ENCODE data around the gene SGCA.

The SGCA gene

DNA sequence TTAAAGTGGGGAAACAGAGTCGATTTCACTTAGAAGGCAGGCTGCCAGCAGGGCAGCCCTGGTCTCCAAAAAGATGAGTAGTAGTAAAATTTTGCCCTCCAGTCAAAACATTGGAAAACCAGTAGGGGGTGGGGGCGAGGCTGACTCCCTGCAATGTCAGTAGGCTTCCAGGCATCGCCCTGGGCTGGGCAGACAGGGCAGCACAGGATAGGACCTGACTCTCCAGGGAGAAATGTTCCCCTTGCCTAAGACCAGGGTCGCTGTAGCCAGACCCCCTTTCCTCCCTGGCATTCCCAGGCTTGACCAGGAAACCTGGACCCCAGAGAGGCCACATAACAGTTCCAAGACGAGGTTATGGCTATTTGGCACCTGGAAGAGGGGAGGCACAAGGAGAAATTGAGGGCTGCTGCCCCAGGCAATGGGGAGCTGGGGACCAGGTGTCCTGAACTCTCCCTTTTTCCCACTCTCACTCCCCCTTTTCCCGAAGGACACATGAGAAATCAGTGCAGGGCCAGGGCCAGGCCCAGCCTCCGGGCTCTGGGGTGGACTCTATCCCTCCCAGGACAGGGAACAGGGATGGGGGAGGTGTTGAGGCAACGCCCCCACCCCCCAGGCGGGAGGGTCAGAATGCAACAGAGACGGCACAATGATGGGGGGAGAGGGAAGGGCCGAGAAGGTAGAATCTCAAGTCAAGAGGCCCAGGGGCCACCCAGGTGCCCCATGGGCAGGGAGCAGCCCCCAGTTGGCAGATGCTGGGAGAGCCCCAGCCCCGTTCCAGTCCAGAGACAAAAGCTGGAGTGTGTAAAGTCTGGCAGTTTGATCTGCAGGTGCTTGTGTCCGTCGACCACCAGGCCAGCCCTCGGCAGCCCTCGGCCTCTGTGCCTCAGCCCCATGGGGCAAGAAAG lies 31.3 kb upstream of the SGCA start:
- no peak for DNase-seq (ENCODE audit: low read depth)

DNA sequence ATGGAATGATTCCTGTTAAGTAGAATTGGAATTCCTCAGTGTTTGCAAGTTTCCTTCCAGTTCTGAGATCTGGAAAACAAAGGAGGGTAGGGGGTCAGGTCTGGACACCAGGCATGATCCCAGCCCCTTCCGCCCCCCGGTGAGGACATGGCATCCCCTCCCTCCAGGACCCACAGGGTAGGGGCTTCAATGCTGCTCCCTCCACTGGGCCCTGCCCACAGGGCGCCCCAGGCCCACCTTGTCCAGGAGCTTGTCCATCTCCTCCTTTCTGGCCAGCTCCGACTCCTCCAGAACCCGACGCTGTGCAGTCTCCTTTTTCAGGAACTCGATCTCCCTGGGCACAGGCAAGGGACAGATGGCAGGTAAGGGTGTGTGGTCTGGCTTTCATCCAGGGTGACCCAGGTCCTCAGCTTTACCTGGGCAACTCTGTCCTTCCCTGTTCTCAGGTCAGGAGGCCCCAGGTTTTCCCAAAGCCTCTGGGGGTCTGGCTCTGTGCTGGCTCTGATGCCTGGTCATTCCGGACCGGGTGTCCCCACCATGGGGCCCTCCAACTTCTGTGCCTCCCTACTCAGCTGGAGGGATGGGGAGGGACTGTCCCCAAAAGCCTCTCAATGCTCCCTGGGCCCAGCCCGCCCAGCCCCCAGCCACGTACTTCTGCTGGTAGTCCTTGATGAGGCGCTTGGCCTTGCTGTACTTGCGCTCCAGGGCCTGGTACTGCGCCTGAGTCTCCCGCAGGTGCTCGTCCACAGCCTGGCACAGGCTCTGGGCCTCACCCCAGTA lies 30.3 kb upstream of the SGCA start:
- DNase-seq (ENCODE audit: low read depth), result no peak

DNA sequence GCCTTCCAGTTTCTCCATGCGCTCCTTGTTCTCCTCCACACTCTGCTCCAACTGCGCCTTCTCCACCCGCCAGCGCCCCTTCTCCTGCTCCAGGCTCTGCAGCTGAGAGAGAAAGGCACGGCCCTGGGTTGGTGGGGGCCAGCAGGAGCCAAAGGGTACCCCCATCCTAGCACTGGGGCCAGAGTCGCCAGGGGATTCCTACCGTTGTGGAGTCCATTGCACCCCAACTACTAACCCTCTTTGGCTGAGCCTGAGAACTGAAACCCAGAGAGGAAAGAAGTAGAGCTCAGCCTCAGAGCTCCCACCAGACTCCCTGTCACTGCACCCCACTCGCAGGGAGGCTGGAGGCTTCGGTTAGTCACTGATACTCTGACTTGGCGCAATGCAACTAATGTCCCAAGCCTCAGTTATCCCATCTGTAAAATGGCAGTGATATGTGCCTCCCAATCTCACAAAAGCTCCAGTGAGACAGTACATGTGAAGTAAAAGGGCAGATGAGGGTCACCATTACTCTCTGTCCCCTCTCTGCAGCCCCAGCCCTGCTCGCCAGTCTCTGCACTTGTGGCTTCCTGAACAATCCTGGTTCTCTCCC lies 29.6 kb upstream of the SGCA start:
- DNase-seq (ENCODE audit: low read depth), result no peak

DNA sequence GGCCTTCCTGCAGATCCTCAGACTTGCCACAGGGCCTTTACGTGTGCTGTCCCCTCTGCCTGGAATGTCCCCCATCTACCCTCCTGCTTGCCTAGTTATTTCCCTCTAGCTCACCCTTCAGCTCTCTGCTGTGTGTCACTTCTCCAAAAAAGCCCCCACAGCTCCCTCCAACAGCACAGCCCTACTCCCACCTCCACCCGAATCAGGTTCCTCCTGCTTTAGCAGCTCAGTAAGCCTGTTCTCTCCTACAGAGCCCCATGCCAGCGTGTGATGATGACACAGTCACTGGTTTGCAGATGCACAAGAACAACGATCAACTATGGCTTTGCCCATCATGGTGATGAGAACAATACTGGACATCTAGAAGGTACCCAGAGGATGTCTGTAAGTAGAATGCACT lies 28.8 kb upstream of the SGCA start:
- DNase-seq (ENCODE audit: low read depth), result no peak

DNA sequence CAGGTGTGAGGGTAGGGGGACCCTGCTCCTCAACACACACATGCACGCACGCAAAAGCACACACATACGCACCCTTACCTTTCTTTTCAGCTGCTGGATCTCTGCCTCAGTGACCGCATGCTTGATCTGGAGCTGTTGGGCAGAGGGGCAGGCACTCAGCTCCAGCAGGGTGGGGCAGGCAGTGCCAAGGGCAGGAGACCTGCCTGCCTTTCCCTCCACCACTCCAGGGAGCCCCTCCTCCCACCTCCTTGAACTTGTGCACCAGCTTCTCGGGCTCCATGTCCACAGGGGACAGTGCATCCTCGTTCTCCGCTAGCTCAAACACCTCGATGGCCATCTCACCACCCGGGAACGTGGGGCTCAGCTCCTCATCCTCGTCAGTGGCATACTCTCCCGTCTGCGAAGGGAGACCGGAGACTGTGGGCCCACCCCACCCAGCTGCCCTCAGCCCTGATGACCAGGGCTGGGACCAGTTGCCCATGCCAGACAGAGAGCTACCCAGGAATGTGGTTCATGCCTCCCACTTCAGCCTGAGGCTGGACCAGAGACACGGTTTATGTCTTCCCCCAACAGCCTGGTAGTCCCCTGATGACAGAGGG lies 26.5 kb upstream of the SGCA start:
- no peak for DNase-seq (ENCODE audit: low read depth)

DNA sequence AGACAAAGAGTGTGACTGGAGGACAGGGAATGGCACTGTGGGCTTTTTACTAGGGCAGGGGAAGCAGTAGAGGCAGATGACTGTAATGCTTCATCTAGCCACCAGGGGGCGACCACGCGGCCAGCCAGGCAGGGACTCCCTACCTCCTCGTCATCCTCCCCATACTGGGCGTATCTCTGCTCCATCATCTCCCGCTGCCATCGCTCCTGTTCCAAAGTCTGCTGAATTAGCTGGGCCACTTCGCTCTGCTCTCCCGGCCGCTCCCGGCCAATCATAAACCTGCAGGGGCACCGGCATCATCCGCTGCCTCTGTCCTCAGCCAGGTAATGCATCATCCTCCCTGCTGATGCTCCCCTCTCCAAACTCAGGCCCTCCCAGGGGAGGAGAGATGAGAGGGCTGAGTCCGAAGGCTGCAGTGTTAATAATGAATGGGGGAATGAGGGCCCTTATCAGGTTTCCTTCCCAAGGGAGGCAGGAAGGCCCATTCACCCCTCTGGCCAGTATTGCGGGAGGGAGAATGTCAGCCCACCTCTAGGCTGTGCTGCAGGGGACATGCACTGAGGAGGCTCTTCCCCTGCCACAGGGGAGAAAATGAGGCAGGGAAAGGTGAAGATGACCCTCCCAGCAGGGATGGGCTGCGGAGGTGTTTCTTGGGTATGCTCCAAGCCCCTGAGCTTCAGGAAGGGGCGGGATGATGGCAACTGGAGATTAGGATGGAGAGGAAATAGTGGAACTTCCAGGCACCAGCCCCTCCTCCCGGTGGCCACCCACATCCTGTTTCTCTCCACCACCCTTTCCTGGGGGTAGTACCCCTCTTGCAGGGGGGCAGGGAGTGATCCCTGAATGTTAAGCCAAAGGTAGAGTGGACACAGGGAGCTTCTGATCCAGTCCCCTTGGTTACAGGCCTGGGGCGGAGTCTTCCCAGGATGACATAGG lies 25.6 kb upstream of the SGCA start:
- DNase-seq (ENCODE audit: low read depth), result peak; percentile 69

DNA sequence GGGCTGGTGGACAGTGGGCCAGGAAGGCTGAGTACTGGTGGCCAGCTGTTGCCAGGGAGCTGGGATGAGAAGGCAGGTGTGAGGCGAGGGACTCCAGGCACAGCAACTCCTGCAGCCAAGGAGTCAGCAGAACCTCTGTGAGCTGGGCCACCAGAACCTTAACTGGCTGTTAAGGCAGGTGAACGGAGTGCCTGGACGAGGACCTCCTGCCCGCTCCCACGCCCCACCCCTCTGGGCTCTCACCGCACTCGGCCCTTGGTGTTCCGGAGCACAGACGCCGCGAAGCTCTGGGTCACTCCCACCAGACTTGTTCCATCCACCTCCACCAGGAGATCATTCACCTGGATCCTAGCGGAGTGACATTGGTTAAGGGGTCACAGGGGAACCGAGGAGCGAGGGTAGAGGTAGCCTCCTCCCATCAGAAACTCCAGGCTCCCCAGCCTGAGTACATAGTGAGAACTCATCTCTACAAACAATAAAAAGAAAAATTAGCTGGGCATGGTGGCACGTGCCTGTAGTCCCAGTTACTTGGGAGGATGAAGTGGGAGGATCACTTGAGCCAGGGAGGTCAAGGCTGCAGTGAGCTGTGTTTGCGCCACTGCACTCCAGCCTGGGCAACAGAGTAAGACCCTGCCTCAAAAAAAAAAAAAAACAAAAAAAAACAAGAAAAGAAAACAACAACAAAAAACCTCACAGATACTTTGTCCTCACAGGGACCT lies 24.6 kb upstream of the SGCA start:
- DNase-seq (ENCODE audit: low read depth), result no peak

DNA sequence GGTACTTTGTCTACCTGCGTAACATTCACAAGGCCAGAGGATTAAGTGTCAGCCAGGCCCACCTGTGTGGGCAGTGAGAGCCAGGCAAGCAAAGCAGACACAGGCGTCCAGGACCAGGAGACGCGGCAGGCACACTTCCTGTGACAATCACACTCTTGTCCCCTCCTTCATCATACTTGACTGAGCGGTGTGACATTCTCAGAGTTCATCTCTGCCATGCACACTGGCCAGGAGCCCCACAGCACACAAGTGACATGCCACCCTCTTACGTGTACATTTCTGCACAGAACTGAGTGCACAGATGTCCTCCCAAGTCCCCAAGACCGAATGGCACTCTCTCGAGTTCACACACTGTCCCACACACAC lies 24.1 kb upstream of the SGCA start:
- no peak for DNase-seq (ENCODE audit: low read depth)

DNA sequence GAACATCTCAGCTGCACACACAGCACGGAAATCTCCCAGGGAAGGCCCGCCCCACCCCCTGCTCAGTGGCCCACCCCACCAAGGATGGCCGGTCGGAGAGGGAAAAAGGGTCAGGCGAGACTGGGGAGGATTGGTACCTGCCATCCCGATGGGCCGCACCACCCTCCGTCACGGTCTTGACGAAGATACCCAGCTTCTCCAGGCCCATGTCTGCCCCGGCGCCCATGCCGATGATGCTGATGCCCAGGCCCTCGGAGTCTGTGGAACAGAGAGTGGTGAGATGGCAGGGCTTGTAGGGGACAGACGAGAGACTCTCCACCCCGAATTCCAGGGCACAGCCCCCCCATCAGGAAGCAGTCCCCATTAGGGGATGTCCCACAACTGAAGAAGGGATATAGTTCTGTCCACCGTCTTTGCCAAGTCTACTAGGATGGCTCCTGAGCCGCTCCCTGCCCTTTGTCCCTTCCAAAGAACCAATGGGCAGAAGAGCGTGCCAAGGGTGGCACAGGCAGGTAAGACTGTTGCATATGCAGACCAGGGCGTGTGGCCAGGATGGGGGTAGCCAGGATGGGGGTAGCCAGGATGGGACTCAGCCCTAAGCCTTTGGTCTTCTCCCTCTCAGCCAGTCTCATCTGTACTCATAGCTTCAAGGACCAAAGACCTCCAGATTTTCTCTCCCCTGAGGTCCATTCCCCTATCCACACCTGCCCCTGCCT lies 22.2 kb upstream of the SGCA start:
- DNase-seq (ENCODE audit: low read depth), result no peak

DNA sequence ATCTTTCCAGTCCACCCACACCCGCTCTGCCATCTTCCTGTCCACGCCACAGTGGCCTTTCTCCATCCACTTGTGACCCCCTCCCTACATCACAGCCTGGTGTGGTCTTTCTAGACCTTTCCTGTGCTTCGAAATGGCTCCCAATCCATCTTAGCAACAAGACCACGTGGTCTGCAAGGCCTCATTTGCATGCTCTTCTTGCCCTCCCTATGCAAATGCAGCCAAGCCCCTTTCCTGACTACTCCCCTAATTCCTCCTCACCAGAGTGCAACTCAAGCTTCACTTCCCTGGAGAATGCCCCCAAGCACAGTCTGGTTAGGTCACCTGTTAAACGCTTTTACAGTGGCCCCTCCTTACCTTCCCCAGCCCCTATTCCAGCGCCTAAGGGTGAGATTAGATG lies 21.4 kb upstream of the SGCA start:
- DNase-seq (ENCODE audit: low read depth), result no peak

DNA sequence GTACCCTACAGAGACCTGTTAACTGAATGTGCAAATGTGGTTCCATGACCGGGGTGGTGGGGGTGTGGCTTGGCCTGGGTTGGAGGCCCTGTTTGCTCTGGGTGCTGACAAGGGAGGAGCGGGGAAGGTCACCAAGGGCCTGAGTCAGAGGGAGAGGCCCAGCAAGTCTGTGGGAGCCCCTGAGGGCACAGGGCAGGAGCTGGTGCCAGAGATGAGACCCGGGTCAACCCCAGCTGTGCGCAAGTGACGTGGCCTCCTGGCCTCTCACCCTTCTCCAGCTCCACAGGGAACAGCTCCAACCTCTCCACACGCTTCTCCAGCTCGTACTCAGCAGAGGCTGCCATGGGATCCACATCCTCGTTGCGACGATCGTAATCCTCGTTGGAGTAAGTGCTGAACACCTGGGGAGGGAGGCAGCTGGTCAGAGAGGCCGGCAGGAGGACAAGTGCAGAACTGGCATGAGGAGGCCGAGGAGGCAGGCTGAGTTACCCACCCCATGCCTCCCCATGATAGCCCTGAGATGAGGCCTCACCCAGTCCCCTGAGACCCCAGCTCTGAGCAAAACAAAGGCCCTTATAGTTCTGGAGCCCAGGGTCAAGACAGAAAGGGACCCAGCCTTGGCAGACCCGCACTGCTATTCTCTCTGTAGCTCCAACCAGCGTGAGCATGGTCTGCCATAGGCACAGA lies 20.8 kb upstream of the SGCA start:
- no peak for DNase-seq (ENCODE audit: low read depth)

DNA sequence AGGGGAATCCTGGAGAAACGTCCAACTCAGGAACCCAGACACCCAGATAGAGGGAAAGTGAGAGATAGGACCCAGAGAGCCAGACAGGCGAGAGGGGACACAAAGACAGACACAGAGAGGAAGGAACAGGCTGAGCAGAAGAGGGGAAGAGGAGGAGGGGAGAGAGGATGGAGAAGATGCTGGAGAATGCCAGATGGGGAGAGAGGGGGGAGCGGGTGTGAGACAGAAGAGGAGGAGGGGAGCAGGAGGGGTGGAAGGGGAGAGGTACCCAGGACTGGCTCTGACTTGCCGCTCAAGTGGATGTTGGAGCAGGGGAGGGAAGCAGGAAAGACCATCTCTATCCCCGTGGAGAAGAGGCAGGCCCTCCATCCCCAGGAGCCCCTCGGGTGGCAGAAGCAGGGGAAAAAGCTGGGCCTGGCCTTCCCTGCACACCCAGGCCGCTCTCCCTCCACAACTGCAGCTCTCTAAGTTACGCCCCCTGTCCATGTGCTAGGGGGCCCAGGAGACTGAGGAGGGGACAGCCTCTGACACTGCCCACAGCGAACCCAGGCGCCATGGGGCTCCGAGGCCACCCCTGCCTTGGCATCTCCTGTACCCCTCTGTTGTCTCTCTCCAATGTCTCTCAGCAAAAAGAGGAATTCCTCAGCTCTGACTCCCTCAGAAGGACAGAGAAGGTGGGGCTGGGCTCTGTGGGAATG lies 20.1 kb upstream of the SGCA start:
- DNase-seq (ENCODE audit: low read depth), result no peak

DNA sequence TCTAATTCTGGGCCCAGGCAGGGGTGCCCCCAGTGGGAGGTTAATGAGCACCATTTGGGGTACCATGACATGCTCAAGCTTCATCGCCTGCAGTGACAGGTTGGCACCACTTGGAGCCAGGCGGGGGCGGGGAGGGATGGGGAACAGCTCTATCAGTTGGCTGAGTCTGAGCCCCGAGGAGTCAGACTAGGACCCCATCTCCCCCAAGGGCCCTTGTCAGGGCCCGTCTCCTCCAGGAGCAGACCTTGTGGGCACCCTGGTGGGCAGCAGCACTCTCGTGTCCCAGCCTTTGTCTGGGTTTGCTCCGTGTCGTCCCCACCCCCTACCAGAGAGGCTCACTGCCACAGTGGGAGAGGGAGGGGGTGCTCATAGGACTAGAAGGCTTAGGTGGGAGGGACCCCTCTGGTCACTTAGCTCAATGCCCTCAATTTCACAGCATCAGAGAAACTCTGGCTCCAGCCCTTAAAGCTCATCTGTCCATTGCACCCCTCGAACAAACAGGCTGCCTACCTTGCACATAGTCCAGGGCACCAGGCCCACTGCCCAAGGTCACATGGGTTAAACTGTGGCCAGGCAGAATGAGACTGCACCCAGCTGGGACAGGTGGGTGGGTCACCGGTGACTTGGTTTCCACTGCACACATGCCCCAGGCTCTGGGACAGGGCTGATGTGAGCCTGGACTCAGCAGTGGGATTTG lies 19.4 kb upstream of the SGCA start:
- no peak for DNase-seq (ENCODE audit: low read depth)

DNA sequence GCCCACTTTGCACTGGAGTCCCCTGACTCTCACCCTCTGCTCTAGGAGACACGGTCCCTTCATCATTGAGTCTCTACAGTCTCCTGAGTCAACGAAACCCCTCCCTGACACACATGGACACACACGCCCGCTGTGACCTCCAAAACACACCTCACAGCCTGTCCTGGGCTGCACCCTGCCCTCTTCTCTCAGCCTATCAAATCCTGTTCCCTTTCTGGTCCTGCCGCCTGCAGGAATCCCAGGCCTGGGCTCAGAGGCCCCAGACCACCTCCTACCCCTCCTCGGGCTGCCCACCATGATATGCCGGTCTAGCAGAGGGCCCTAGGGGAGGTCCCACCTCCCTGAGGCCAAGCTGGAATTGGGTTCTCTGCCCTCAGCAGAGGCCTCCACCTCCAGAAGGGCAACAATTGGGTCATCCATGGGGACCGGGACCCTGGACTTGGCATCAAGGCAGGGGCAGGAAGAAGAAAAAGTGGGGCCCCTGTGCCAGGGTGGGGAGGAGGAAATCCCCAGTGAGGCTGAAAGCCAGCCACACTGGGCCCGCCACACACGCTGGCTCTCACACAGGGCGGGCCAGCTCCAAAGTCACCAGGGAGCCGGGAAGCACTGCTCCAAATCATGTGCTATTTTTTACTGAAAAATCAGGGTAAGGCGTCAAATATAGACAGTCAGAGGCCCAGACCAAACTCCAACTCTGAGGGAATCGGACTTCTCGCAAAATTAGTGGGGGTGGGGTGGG lies 18.7 kb upstream of the SGCA start:
- no peak for DNase-seq (ENCODE audit: low read depth)

DNA sequence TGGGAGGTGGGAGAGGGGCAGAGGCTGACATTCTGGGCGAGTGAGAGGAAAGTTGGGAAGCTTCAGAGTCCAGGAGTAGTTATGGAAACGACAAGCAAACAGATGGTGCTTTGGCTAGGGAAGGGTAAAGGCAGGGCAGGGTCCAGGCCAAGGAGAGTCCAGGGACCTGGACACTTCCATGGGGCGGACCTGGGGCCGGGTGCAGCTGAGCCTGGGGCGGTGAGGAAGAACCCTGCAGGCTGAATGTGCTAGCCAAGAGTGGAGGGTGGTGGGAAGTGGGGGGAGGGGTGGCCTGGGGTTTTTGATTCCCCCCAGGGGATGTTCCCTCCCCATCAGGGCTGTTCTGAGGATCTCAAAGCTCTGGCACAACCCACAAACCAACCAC lies 18.0 kb upstream of the SGCA start:
- DNase-seq (ENCODE audit: low read depth), result no peak

DNA sequence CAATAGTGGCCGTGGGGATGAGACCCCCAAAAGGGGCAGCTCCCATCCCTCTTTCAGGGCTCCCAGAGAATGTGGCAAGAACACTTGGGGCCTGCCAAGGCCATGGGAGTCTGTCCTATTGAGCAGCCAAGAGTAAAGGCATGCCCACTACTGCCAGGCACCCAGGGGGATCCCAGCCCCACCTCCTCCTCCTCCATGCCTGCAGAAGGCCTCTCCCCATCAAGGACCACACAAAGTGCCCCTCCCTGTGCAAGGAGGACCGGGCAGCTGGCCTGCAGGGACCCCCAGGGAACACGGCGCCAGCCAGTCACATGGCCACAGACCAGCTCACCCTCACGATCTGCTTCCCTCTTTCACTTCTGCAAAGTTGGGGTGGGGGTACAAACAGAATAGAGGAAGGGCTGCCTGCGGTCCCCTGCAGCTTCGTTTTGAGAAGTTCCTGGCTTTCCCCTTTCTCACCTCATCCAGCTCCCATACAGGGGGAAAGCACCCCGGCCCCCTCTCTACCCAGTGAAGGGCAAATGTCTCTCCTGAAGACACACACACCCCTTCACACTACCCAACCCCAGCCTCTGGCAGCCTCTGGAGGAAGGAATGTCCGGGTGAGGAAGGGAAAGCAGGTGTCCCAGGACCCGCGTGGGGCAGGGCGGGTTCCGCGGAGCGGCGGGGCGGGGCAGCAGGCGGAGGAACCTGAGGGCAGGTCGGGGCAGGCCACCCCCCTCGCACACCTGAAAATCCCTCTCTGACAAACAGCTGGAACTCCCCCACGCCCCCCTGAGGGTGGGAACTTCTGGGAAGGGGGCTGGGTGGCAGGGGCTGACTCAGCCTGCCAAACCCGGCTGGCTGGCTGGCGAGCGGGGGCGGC lies 17.3 kb upstream of the SGCA start:
- peak; percentile 48 for DNase-seq (ENCODE audit: low read depth)

DNA sequence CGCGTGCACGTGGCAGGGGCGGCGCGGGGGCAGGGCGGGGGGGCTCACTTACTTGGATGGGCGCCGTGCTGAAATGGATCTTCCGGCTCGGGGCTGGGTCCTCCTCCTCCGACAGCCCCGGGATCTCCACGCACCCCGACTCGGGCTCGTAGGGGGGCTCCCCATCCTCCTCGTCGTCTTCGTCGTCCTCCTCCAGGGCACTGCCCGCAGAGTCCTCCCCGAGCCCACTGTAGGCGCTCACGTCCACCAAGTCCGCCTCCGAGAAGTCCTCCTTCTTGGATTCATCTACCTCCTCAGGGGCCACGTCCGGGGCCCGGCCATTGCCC lies 16.8 kb upstream of the SGCA start:
- DNase-seq (ENCODE audit: low read depth), result no peak

All from activated T-helper 1 cell treated with Interleukin-2 at 50 U/mL for 16 hours (primary cell).